ENCODE measurements around the gene ANGPTL2. TPM values are rescaled to one million over a fixed set of nuclear protein-coding genes. Genes with fewer than 3 reads are reported as not detected.

ANGPTL2 gene
- total RNA-seq, 1 donor from 2014 or later, result 5.7 TPM

DNA sequence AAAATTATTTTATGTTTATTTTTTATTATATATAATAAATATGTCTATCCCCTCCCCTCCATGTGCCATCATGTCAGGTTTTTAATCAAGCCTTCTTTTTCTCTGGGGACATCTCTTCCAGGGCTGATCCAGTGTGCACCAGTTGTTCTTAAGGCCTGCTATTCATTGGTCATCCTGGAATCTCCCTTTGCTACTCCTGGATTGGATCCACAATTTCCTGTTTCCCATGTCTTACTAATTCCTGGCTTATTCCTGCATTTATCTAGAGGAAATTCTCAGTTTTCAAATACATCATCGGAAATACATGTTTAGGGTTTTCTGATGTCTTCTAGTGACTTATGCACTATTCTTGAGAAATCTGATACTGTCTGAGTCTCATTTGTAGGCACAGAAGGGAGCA is 56.8 kb downstream of the ANGPTL2 start:
- no peak overlapping the region for H3K4me3 Mint-ChIP-seq (ENCODE audit: unreplicated experiment)
- TF ChIP-seq, protein P1, sequence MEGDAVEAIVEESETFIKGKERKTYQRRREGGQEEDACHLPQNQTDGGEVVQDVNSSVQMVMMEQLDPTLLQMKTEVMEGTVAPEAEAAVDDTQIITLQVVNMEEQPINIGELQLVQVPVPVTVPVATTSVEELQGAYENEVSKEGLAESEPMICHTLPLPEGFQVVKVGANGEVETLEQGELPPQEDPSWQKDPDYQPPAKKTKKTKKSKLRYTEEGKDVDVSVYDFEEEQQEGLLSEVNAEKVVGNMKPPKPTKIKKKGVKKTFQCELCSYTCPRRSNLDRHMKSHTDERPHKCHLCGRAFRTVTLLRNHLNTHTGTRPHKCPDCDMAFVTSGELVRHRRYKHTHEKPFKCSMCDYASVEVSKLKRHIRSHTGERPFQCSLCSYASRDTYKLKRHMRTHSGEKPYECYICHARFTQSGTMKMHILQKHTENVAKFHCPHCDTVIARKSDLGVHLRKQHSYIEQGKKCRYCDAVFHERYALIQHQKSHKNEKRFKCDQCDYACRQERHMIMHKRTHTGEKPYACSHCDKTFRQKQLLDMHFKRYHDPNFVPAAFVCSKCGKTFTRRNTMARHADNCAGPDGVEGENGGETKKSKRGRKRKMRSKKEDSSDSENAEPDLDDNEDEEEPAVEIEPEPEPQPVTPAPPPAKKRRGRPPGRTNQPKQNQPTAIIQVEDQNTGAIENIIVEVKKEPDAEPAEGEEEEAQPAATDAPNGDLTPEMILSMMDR (IDR thresholded peaks at IDR 0.05; ENCODE audit: unreplicated experiment), result no peak
- H3K27ac Mint-ChIP-seq (ENCODE audit: unreplicated experiment), result no peak overlapping the region
- H3K27me3 Mint-ChIP-seq (ENCODE audit: unreplicated experiment), result no peaks in the 10 kb centered on the region
- peaks cover 7% of the 10 kb centered on the region for H3K4me1 Mint-ChIP-seq (ENCODE audit: unreplicated experiment)
- no peak for DNase-seq (ENCODE audit: low spot score)
- H3K9me3 Mint-ChIP-seq (ENCODE audit: unreplicated experiment), result no peaks in the 10 kb centered on the region
- no peaks in the 10 kb centered on the region for H3K36me3 Mint-ChIP-seq (ENCODE audit: low read depth, unreplicated experiment)

DNA sequence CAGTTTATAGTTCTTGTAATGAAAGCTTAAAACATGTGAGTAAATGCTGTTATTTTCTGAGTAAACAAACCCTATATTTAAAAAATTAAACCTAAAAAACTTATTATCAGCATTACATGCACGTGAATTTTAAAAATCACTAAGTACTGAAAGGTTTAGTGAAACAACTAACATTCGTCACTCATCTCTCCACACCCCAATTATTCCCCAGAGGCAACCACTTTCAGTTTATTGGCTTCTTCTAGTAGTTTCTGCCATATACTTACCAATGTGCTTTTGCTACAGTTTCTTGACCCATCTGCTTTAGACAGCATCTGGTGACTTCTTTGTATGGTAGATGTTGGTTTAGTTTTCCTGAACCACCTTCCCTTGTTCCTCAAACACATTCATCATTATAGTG is 58.1 kb downstream of the ANGPTL2 start:
- H3K27ac Mint-ChIP-seq (ENCODE audit: unreplicated experiment), result no peak overlapping the region
- no peak for DNase-seq (ENCODE audit: low spot score)
- no peaks in the 10 kb centered on the region for H3K27me3 Mint-ChIP-seq (ENCODE audit: unreplicated experiment)
- TF ChIP-seq, protein P1 (IDR thresholded peaks at IDR 0.05; ENCODE audit: unreplicated experiment), result no peak
- no peaks in the 10 kb centered on the region for H3K9me3 Mint-ChIP-seq (ENCODE audit: unreplicated experiment)
- H3K4me3 Mint-ChIP-seq (ENCODE audit: unreplicated experiment), result no peak overlapping the region
- H3K36me3 Mint-ChIP-seq (ENCODE audit: low read depth, unreplicated experiment), result no peaks in the 10 kb centered on the region
- peaks cover 7% of the 10 kb centered on the region for H3K4me1 Mint-ChIP-seq (ENCODE audit: unreplicated experiment)

DNA sequence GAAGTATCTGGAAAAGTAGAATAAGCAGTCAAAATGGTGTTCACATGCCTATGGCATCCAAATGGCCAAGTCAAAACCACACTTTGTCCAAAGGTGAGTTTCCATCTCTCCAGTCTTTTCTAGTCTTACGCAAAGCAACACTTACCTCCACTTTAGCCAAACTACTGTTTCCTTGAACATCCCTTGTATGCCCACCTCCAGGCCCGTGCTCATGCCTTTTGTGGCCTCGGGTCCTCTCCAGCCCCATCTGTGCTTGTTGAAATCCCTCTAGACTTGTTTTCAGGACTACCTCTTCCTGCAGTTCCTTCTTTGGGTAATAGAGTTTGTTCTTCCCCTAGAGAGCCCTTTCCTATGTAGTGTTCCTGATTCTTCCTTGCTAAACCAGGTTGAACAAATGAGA is 61.0 kb downstream of the ANGPTL2 start:
- Mint-ChIP-seq H3K9me3 (ENCODE audit: unreplicated experiment) (no peaks in the 10 kb centered on the region), H3K4me3 (ENCODE audit: unreplicated experiment) (no peak overlapping the region), H3K36me3 (ENCODE audit: low read depth, unreplicated experiment) (no peaks in the 10 kb centered on the region), H3K27ac (ENCODE audit: unreplicated experiment) (no peak overlapping the region), H3K4me1 (ENCODE audit: unreplicated experiment) (peaks cover 7% of the 10 kb centered on the region), H3K27me3 (ENCODE audit: unreplicated experiment) (no peaks in the 10 kb centered on the region)
- TF ChIP-seq, protein P1 (IDR thresholded peaks at IDR 0.05; ENCODE audit: unreplicated experiment), result no peak
- no peak for DNase-seq (ENCODE audit: low spot score)

DNA sequence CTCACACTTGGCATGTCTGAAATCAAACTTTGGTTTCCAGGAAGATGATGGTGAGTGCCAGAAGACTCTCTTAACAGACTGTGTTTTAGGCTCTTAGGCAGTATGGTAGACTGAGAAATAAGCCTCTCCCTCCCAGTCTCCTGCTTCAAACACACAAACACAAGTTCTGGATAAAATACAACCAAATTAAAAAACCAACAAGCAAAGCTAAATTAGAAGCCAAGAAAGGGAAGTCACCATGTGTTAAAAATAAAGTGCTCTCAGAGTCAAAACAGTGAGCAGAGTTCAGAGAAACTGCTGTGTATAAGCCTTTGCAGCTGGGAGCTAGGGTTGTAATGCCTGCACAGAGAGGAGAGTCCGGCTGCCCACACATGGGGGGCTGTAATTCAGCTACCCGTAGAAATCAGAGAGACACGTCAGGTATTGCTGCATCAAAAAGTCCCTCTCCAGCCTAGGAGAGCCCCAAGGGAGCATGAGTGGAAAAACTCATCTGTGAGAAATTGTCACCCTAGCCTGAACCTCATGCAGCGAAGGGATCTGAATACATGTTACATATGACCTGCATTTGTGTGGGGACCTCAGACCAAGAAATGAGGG is 62.6 kb downstream of the ANGPTL2 start:
- no peak overlapping the region for H3K27ac Mint-ChIP-seq (ENCODE audit: unreplicated experiment)
- TF ChIP-seq, protein P1 (IDR thresholded peaks at IDR 0.05; ENCODE audit: unreplicated experiment), result no peak
- DNase-seq (ENCODE audit: low spot score), result no peak
- H3K4me3 Mint-ChIP-seq (ENCODE audit: unreplicated experiment), result no peak overlapping the region
- no peaks in the 10 kb centered on the region for H3K36me3 Mint-ChIP-seq (ENCODE audit: low read depth, unreplicated experiment)
- H3K4me1 Mint-ChIP-seq (ENCODE audit: unreplicated experiment), result no peaks in the 10 kb centered on the region
- no peaks in the 10 kb centered on the region for H3K9me3 Mint-ChIP-seq (ENCODE audit: unreplicated experiment)
- H3K27me3 Mint-ChIP-seq (ENCODE audit: unreplicated experiment), result peaks cover 1% of the 10 kb centered on the region

DNA sequence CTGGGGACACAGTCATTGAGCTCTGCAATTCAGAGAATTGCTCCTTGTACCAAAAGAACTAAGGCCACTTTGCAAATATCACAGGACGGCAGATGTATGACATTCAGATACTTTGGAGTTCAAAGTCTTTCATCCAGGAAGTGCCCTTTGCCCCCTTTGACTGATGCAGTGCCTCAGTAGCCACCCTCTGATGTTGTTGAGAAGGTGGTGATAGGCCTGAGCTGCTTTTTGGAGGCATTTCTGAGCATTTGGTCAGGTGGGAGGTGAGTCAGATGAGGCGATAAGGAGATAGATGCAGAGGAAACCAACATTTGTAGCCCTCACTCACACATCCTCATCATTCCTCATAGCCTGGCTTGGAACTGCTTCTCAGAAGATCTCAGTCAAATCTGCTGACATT is 63.4 kb downstream of the ANGPTL2 start:
- TF ChIP-seq, protein P1 (IDR thresholded peaks at IDR 0.05; ENCODE audit: unreplicated experiment), result no peak
- Mint-ChIP-seq H3K4me1 (ENCODE audit: unreplicated experiment) (no peaks in the 10 kb centered on the region), H3K4me3 (ENCODE audit: unreplicated experiment) (no peak overlapping the region), H3K27me3 (ENCODE audit: unreplicated experiment) (peaks cover 1% of the 10 kb centered on the region), H3K9me3 (ENCODE audit: unreplicated experiment) (no peaks in the 10 kb centered on the region), H3K27ac (ENCODE audit: unreplicated experiment) (no peak overlapping the region), H3K36me3 (ENCODE audit: low read depth, unreplicated experiment) (no peaks in the 10 kb centered on the region)
- no peak for DNase-seq (ENCODE audit: low spot score)

All from endothelial cell (in vitro differentiated cells).